GM06990 (cell line): ENCODE measurements around the gene KCNIP1.

ENCODE experiments used
- DNase-seq: peaks from one replicate; pipeline ENCODE4 v3.0.0-alpha.2; 2011; ENCODE audit not compliant: insufficient read length; ENCODE audit errors: extremely low read depth
- H3K27me3 ChIP-seq: replicated peaks from 2 replicates; pipeline ENCODE4 v1.6.0; 2011; ENCODE audit warnings: low read length; ENCODE audit not compliant: control insufficient read depth, insufficient read depth
- H3K36me3 ChIP-seq: 2 replicates; pipeline ENCODE4 v1.5.1; 2011; ENCODE audit warnings: low read length; ENCODE audit not compliant: control insufficient read depth, insufficient read depth
- H3K4me3 ChIP-seq: replicated peaks from 2 replicates; pipeline ENCODE4 v1.5.1; 2011; ENCODE audit warnings: low read depth, mild to moderate bottlenecking, control low read depth, low read length
- CTCF ChIP-seq: IDR thresholded peaks from 2 replicates; pipeline ENCODE4 v1.5.1; 2011; ENCODE audit warnings: low read length, control low read depth, mild to moderate bottlenecking, inconsistent platforms; ENCODE audit not compliant: insufficient read depth, poor library complexity, severe bottlenecking

Gene KCNIP1

GRCh38 chr5:170504616-170505266 lies 921 bp downstream of the KCNIP1 start:
- Histone ChIP-seq H3K27me3 (peaks cover 2% of the 10 kb centered on the region; the same call in 1 of the 2 replicates), H3K4me3 (no peak overlapping the region), H3K36me3 (no peaks in the 10 kb centered on the region)
- TF ChIP-seq CTCF: no peak
- no peak for DNase-seq

- Histone ChIP-seq H3K4me3 (no peak overlapping the region), H3K27me3 (peaks cover 2% of the 10 kb centered on the region; the same call in 1 of the 2 replicates), H3K36me3 (no peaks in the 10 kb centered on the region)
- TF ChIP-seq CTCF: no peak
- DNase-seq: no peak
These were observed 4.2 kb downstream of the KCNIP1 start for GRCh38 chr5:170508036-170508435.

GRCh38 chr5:170508660-170509347 lies 5.0 kb downstream of the KCNIP1 start:
- no peak for TF ChIP-seq CTCF
- H3K27me3 ChIP-seq: peaks cover 2% of the 10 kb centered on the region; the same call in 1 of the 2 replicates
- no peaks in the 10 kb centered on the region for H3K36me3 ChIP-seq
- H3K4me3 ChIP-seq: no peak overlapping the region
- no peak for DNase-seq

GRCh38 chr5:170509348-170509660 lies 5.5 kb downstream of the KCNIP1 start:
- no peak for TF ChIP-seq CTCF
- peaks cover 2% of the 10 kb centered on the region; the same call in 1 of the 2 replicates for H3K27me3 ChIP-seq

GRCh38 chr5:170510126-170510525 lies 6.3 kb downstream of the KCNIP1 start:
- Histone ChIP-seq H3K27me3 (peaks cover 2% of the 10 kb centered on the region; the same call in 1 of the 2 replicates), H3K4me3 (no peak overlapping the region), H3K36me3 (no peaks in the 10 kb centered on the region)
- DNase-seq: no peak
- no peak for TF ChIP-seq CTCF

More at GRCh38 chr5:170509348-170509660, 5.5 kb downstream of the KCNIP1 start:
- Histone ChIP-seq H3K36me3 (no peaks in the 10 kb centered on the region), H3K4me3 (no peak overlapping the region)
- no peak for DNase-seq
